Activated CD4-positive, alpha-beta T cell treated with anti-CD3 and anti-CD28 coated beads, Interleukin-2, amount 10 ng/mL, durations not matched to agents 24 days and 14 days (primary cell): ENCODE results near the gene VWF. TPM values are rescaled to one million over a fixed set of nuclear protein-coding genes. Genes with fewer than 3 reads are reported as not detected.
"Not testable (repeated sequence)": the region's sequence is repeated elsewhere in the genome, so short reads cannot be mapped to it uniquely, and the experiment has no call there.

ENCODE experiments used
- DNase-seq: peaks from one replicate; pipeline ENCODE4 v3.0.0; 2022
- H3K27ac Mint-ChIP-seq: one replicate; pipeline ENCODE4 v1.8.0; 2022; ENCODE audit warnings: mild to moderate bottlenecking, mixed read lengths
- H3K27me3 Mint-ChIP-seq: one replicate; pipeline ENCODE4 v1.8.0; 2022; ENCODE audit warnings: mixed read lengths
- H3K36me3 Mint-ChIP-seq: one replicate; pipeline ENCODE4 v1.8.0; 2022; ENCODE audit warnings: low read depth, mild to moderate bottlenecking, mixed read lengths
- H3K4me1 Mint-ChIP-seq: one replicate; pipeline ENCODE4 v1.8.0; 2021; ENCODE audit warnings: mixed read lengths
- H3K4me3 Mint-ChIP-seq: one replicate; pipeline ENCODE4 v1.8.0; 2022; ENCODE audit warnings: mild to moderate bottlenecking, moderate library complexity, mixed read lengths
- H3K9me3 Mint-ChIP-seq: one replicate; pipeline ENCODE4 v1.8.0; 2021; ENCODE audit warnings: mixed read lengths
- intact Hi-C: fragments of 100-400 bp; cut with micrococcal nuclease; formaldehyde crosslinking; loops from one replicate; pipeline ENCODE4 v1.15.1; 2023
- total RNA-seq: library from RNA; stranded (reverse); gene quantifications from 2 replicates; pipeline ENCODE4 v1.2.3, GENCODE V29; 2022

Gene VWF
- total RNA-seq, 1 donor from 2014 or later, result not detected

DNA sequence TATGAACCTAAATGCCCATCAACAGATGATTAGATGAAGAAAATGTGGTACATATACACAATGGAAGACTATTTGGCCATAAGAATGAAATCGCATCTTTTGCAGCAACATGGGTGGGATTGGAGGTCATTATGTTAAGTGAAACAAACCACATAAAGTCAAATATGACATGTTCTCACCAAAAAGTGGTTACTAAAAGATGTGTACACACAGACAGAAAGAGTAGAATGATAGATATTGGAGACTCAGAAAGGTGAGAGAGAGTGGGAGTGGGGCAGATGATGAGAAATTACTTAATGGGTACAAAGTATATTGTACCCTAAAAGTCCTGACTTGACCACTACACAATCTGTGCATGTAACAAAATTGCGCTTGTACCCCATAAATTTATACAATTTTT lies 19.6 kb downstream of the VWF start:
- no peaks in the 10 kb centered on the region for H3K36me3 Mint-ChIP-seq
- H3K9me3 Mint-ChIP-seq, result no peaks in the 10 kb centered on the region
- peaks cover 2% of the 10 kb centered on the region for H3K27me3 Mint-ChIP-seq
- intact Hi-C loops, result no loop called here
- no peak overlapping the region for H3K27ac Mint-ChIP-seq
- DNase-seq, result no peak
- peaks cover 2% of the 10 kb centered on the region for H3K4me1 Mint-ChIP-seq
- H3K4me3 Mint-ChIP-seq, result no peak overlapping the region

DNA sequence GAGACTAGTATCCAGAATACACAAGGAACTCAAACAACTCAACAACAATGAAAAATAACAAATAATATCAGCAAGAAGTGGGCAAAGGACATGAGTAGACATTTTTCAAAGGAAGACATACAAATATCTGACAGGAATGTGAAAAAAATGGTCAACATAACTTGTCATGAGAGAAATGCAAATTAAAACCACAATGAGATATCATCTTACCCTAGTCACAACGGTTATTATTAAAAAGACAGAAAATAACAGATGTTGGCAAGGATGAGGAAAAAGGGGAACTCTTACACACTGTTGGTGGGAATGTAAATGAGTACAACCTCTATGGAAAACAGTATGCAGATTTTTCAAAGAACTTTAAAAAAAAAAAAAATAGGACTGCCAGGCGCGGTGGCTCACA lies 20.4 kb downstream of the VWF start:
- peaks cover 2% of the 10 kb centered on the region for H3K4me1 Mint-ChIP-seq
- no peak for DNase-seq
- H3K9me3 Mint-ChIP-seq, result no peaks in the 10 kb centered on the region
- peaks cover 1% of the 10 kb centered on the region for H3K27me3 Mint-ChIP-seq
- no peak overlapping the region for H3K4me3 Mint-ChIP-seq
- intact Hi-C loops, result no loop called here
- H3K36me3 Mint-ChIP-seq, result no peaks in the 10 kb centered on the region
- H3K27ac Mint-ChIP-seq, result no peak overlapping the region

- H3K4me1 Mint-ChIP-seq, intact Hi-C loops, H3K9me3 Mint-ChIP-seq: not testable (repeated sequence)
Observed at GRCh38 chr12:6102021-6102420, 22.4 kb downstream of the VWF start.

GRCh38 chr12:6099316-6099715 lies 25.2 kb downstream of the VWF start:
- H3K27ac Mint-ChIP-seq, result no peak overlapping the region

More at GRCh38 chr12:6102021-6102420, 22.4 kb downstream of the VWF start:
- H3K36me3 Mint-ChIP-seq, DNase-seq, H3K4me3 Mint-ChIP-seq, H3K27me3 Mint-ChIP-seq, H3K27ac Mint-ChIP-seq: not testable (repeated sequence)

GRCh38 chr12:6097411-6097810 lies 27.1 kb downstream of the VWF start:
- H3K4me1 Mint-ChIP-seq, result peaks cover 5% of the 10 kb centered on the region
- intact Hi-C loops, result no loop called here
- DNase-seq, result no peak
- H3K36me3 Mint-ChIP-seq, result no peaks in the 10 kb centered on the region
- no peaks in the 10 kb centered on the region for H3K9me3 Mint-ChIP-seq
- H3K27ac Mint-ChIP-seq, result no peak overlapping the region
- no peak overlapping the region for H3K4me3 Mint-ChIP-seq
- H3K27me3 Mint-ChIP-seq, result peaks cover 8% of the 10 kb centered on the region

More at GRCh38 chr12:6099316-6099715, 25.2 kb downstream of the VWF start:
- peaks cover 2% of the 10 kb centered on the region for H3K4me1 Mint-ChIP-seq
- no peaks in the 10 kb centered on the region for H3K9me3 Mint-ChIP-seq
- no peak overlapping the region for H3K4me3 Mint-ChIP-seq
- DNase-seq, result no peak
- intact Hi-C loops, result no loop called here
- peaks cover 1% of the 10 kb centered on the region for H3K27me3 Mint-ChIP-seq
- H3K36me3 Mint-ChIP-seq, result no peaks in the 10 kb centered on the region

- Mint-ChIP-seq H3K36me3 (no peaks in the 10 kb centered on the region), H3K4me3 (no peak overlapping the region), H3K9me3 (no peaks in the 10 kb centered on the region), H3K27me3 (peaks cover 8% of the 10 kb centered on the region), H3K4me1 (peaks cover 5% of the 10 kb centered on the region), H3K27ac (no peak overlapping the region)
- no peak for DNase-seq
- intact Hi-C loops, result no loop called here
Observed at GRCh38 chr12:6096527-6096926, 27.9 kb downstream of the VWF start.

DNA sequence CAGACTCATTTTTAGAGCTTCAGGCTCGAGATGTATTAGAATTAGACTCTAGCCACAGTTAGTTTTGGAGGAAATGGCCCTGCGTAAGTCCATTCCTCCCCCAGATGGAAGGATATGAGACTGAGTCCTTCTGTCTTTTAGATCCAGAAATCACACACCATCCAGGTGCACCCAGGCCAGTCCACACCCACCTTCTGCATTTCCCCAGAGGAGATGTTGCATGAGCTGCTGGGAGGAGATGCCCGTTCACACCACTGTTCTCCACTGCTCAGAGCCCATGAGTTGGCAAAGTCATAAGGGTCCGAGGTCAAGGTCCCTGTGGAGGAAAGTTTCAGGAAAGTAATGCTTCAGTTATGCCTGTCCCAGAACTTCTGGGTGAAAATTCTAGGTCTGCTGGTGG lies 29.2 kb downstream of the VWF start:
- H3K27me3 Mint-ChIP-seq, result peaks cover 8% of the 10 kb centered on the region
- peaks cover 7% of the 10 kb centered on the region for H3K4me1 Mint-ChIP-seq
- H3K4me3 Mint-ChIP-seq, result no peak overlapping the region
- H3K9me3 Mint-ChIP-seq, result no peaks in the 10 kb centered on the region
- no peak overlapping the region for H3K27ac Mint-ChIP-seq
- no peaks in the 10 kb centered on the region for H3K36me3 Mint-ChIP-seq
- DNase-seq, result no peak
- intact Hi-C loops, result no loop called here

DNA sequence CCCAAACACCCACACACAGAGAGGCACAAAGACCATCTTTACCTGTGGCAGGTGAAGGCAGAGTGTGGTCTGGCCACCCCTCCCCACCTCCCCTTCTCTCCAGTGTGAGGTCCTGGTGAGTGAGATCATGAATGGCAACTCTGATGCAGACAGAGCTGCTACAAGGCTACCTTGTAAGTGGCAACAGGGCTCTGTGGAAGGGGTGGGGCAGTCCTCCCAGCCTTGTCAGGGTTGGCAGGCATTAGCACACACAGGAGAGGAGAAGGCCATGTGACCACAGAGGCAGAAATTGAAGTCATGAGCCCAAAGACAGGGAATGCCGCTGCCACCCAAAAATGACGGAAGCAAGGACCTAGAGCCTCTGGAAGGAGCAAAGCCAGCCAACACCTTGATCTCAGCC lies 30.7 kb downstream of the VWF start:
- intact Hi-C loops, result no loop called here
- Mint-ChIP-seq H3K36me3 (no peaks in the 10 kb centered on the region), H3K4me1 (peaks cover 8% of the 10 kb centered on the region), H3K27me3 (peaks cover 8% of the 10 kb centered on the region), H3K27ac (no peak overlapping the region), H3K4me3 (no peak overlapping the region), H3K9me3 (no peaks in the 10 kb centered on the region)
- no peak for DNase-seq

- Mint-ChIP-seq H3K4me1 (peaks cover 9% of the 10 kb centered on the region), H3K4me3 (no peak overlapping the region), H3K27ac (no peak overlapping the region), H3K27me3 (peaks cover 8% of the 10 kb centered on the region), H3K9me3 (no peaks in the 10 kb centered on the region), H3K36me3 (no peaks in the 10 kb centered on the region)
- DNase-seq, result no peak
- intact Hi-C loops, result no loop called here
Observed at GRCh38 chr12:6092784-6093722, 31.4 kb downstream of the VWF start.

DNA sequence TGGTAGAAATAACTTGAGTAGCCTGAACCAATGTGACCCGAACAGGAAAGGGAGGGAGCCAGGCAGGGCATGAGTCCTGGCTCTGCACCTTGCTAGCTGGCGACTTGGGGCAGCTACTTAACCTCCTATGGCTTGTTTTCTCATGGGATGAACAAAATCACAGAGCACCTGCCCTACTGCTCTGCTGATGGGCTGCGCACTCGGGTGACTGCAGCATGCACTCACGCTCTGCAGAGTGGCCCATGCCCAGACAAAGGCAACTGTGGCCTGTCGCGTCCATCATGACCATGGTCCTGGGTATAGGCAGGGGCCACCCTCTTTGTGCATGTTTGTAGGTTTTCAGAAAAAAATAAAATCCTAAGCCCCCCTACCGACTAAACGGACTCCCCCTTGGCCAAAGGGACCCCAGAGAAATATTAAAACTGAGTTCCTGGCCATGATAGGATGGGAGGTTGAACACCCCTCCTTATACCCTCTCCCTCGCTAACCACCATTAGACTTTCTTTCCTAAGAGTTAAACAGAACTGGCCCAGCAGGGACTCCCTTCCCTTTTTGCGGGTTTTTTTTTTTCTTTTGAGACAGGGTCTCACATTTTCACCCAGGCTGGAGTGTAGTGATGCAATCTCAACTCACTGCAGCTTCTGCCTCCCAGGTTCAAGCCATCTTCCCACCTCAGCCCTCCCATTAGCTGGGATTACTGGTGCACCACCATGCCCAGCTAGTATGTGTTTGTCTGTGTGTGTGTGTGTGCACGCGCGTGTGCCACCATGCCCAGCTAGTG lies 32.5 kb downstream of the VWF start:
- Mint-ChIP-seq H3K27me3 (peaks cover 8% of the 10 kb centered on the region), H3K9me3 (no peaks in the 10 kb centered on the region), H3K36me3 (no peaks in the 10 kb centered on the region), H3K4me3 (no peak overlapping the region), H3K27ac (no peak overlapping the region), H3K4me1 (peaks cover 9% of the 10 kb centered on the region)
- DNase-seq, result no peak
- intact Hi-C loops, result no loop called here

DNA sequence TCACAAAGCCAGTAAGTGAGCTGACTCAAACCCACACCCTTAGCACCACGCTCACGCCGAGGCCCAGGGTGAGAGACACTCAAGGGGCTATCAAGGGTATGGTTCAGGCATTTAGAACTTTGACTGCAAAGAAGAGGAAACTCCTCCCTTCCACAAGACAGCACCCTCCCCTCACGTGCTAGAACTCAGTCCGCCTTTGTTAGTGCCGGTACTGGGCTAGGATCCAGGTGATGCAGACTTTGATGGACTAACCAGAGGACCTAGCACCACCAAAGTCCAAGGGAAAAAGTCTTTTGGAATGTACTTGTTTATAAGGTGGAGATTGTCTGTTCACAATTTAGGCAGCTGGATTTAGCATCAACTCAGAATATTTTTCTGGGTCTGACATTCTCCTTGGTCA lies 33.7 kb downstream of the VWF start:
- no peak overlapping the region for H3K27ac Mint-ChIP-seq
- no peaks in the 10 kb centered on the region for H3K9me3 Mint-ChIP-seq
- H3K4me3 Mint-ChIP-seq, result no peak overlapping the region
- DNase-seq, result no peak
- H3K36me3 Mint-ChIP-seq, result no peaks in the 10 kb centered on the region
- H3K27me3 Mint-ChIP-seq, result peaks cover 8% of the 10 kb centered on the region
- intact Hi-C loops, result no loop called here
- peaks cover 9% of the 10 kb centered on the region for H3K4me1 Mint-ChIP-seq

DNA sequence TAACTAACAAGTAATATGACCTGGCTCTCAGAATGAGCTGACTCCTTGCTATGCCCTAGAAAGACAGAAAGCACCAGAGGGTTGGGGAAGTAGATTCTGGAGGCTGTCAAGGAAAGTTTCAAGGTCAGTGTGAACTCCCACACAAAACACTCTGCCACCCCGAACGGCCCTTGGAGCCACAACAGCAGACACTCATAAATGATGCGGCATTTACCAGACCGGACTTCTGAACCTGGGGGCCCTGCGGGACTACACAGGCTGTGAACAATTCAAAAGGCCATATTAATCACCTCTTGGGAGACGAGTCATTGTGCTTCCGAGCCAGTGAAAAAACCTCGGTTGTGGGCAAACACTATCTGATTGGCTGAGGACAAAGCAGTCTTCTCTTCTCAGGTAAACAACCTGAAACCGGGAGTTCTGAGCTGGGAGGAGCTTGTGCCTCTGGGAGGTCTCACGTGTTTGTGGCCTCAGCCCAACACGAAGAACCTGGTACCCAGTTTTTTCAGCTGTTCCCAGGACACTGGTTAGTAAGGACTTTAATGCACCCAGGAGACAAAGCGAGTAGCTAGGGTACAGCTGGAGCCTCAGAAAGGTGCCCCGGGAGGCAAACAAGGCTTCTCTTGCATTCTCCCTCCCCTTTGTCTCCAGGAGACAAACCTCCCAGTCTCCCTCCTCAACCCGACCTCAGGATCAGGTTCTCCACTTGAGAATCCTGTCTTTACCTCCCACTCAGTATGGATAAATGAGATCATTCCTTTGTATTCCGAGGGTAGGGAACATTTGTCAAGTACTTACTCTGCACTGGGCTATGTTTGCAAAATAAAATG lies 35.3 kb downstream of the VWF start:
- H3K36me3 Mint-ChIP-seq, result no peaks in the 10 kb centered on the region
- H3K9me3 Mint-ChIP-seq, result no peaks in the 10 kb centered on the region
- peaks cover 9% of the 10 kb centered on the region for H3K4me1 Mint-ChIP-seq
- DNase-seq, result no peak
- H3K27me3 Mint-ChIP-seq, result peaks cover 12% of the 10 kb centered on the region
- no peak overlapping the region for H3K27ac Mint-ChIP-seq
- H3K4me3 Mint-ChIP-seq, result no peak overlapping the region
- intact Hi-C loops, result no loop called here

- no peak for DNase-seq
- intact Hi-C loops, result no loop called here
- Mint-ChIP-seq H3K4me1 (peaks cover 4% of the 10 kb centered on the region), H3K27me3 (peaks cover 5% of the 10 kb centered on the region), H3K4me3 (no peak overlapping the region), H3K9me3 (no peaks in the 10 kb centered on the region), H3K36me3 (no peaks in the 10 kb centered on the region), H3K27ac (no peak overlapping the region)
Observed at GRCh38 chr12:6086316-6086715, 38.2 kb downstream of the VWF start.
